ENCODE measurements around the gene SPATA13.
"Not testable (repeated sequence)": the region's sequence is repeated elsewhere in the genome, so short reads cannot be mapped to it uniquely, and the experiment has no call there.

DNA sequence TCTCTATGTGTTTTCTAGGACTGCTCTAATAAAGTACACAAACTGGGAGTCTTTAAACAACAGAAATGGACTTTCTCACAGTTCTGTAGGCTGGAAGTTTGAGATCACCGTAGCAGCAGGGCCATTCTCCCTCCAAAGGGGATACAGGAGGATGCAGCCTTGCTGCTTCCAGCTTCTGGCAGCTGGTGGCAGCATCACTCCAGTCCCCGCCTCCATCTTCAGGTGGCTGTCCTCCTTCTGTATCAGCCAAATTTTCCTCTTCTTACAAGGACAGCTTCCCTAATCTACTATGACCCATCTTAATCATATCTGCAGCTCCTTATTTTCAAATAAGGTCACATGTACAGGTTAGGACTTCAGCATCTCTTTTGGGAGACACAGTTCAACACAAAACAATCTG is 161.9 kb downstream of the SPATA13 start:
- TF ChIP-seq, protein P1, sequence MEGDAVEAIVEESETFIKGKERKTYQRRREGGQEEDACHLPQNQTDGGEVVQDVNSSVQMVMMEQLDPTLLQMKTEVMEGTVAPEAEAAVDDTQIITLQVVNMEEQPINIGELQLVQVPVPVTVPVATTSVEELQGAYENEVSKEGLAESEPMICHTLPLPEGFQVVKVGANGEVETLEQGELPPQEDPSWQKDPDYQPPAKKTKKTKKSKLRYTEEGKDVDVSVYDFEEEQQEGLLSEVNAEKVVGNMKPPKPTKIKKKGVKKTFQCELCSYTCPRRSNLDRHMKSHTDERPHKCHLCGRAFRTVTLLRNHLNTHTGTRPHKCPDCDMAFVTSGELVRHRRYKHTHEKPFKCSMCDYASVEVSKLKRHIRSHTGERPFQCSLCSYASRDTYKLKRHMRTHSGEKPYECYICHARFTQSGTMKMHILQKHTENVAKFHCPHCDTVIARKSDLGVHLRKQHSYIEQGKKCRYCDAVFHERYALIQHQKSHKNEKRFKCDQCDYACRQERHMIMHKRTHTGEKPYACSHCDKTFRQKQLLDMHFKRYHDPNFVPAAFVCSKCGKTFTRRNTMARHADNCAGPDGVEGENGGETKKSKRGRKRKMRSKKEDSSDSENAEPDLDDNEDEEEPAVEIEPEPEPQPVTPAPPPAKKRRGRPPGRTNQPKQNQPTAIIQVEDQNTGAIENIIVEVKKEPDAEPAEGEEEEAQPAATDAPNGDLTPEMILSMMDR (tag by site-specific recombination; IDR thresholded peaks at IDR 0.05) = peak; percentile 38
- TF ChIP-seq, protein P2, sequence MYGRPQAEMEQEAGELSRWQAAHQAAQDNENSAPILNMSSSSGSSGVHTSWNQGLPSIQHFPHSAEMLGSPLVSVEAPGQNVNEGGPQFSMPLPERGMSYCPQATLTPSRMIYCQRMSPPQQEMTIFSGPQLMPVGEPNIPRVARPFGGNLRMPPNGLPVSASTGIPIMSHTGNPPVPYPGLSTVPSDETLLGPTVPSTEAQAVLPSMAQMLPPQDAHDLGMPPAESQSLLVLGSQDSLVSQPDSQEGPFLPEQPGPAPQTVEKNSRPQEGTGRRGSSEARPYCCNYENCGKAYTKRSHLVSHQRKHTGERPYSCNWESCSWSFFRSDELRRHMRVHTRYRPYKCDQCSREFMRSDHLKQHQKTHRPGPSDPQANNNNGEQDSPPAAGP (tag by site-specific recombination; IDR thresholded peaks at IDR 0.05) = not testable (repeated sequence)
- TF ChIP-seq, protein P3, sequence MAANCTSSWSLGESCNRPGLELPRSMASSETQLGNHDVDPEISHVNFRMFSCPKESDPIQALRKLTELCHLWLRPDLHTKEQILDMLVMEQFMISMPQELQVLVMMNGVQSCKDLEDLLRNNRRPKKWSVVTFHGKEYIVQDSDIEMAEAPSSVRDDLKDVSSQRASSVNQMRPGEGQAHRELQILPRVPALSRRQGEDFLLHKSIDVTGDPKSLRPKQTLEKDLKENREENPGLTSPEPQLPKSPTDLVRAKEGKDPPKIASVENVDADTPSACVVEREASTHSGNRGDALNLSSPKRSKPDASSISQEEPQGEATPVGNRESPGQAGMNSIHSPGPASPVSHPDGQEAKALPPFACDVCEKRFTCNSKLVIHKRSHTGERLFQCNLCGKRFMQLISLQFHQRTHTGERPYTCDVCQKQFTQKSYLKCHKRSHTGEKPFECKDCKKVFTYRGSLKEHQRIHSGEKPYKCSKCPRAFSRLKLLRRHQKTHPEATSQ (tag by site-specific recombination; IDR thresholded peaks at IDR 0.05) = not testable (repeated sequence)
- not testable (repeated sequence) for TF ChIP-seq BCL11A (tag by site-specific recombination; IDR thresholded peaks at IDR 0.05; ENCODE audit: low read depth); BCL11B (tag by site-specific recombination; IDR thresholded peaks at IDR 0.05; ENCODE audit: low read depth); KLF9 (tag by site-specific recombination; IDR thresholded peaks at IDR 0.05; ENCODE audit: low read depth); ZNF335 (tag by site-specific recombination; conservative IDR thresholded peaks at IDR 0.05); ZBTB17 (tag by site-specific recombination; IDR thresholded peaks at IDR 0.05)
- TF ChIP-seq, protein P4, sequence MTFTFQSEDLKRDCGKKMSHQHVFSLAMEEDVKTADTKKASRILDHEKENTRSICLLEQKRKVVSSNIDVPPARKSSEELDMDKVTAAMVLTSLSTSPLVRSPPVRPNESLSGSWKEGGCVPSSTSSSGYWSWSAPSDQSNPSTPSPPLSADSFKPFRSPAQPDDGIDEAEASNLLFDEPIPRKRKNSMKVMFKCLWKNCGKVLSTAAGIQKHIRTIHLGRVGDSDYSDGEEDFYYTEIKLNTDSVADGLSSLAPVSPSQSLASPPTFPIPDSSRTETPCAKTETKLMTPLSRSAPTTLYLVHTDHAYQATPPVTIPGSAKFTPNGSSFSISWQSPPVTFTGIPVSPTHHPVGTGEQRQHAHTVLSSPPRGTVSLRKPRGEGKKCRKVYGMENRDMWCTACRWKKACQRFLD (tag by site-specific recombination; IDR thresholded peaks at IDR 0.05) = not testable (repeated sequence)

All from HEK293 (cell line).